GM12878 (cell line): Measurements from ENCODE around the gene CD96. TPM values are rescaled to one million over a fixed set of nuclear protein-coding genes. Genes with fewer than 3 reads are reported as not detected.
A peak's percentile ranks its signal among the peaks of the same experiment; 100 is the strongest.

Source experiments
- ATAC-seq: fragments of 200-7000 bp; cut with Tn5 transposase; 3 replicates; pipeline ENCODE4 v1.9.1; 2020; ENCODE audit warnings: mild to moderate bottlenecking, moderate library complexity
- BruUV-seq: library from RNA; stranded (reverse); fragments of 400-500 nt; replicated peaks from 2 replicates; lab custom pipeline; 2021; lab: Mats Ljungman, UMichigan
- CTCF ChIA-PET: fragments of 300-600 bp; sonication (Branson Sonifier 250); formaldehyde crosslinking; extraction: SDS; loops from one replicate; lab custom pipeline; 2021; ENCODE audit warnings: inconsistent platforms; lab: Yijun Ruan, JAX
- POLR2A ChIA-PET: fragments of 350-600 bp; formaldehyde crosslinking; extraction: SDS; loops from one replicate; lab custom pipeline; 2021; ENCODE audit warnings: inconsistent platforms; lab: Charles Lee
- RAD21 ChIA-PET: fragments of 300-600 bp; sonication (Branson Sonifier 250); formaldehyde crosslinking; loops from one replicate; lab custom pipeline; 2023; ENCODE audit warnings: antibody characterized with exemption; ENCODE audit not compliant: unreplicated experiment; lab: Charles Lee
- SMC1A ChIA-PET: fragments of 300-600 bp; sonication (Branson Sonifier 250); formaldehyde crosslinking; loops from one replicate; lab custom pipeline; 2023; ENCODE audit not compliant: unreplicated experiment, uncharacterized antibody; lab: Charles Lee
- DNase-seq: peaks from one replicate; pipeline ENCODE4 v3.0.0-alpha.2; 2011; ENCODE audit warnings: low read depth, low spot score
- FAIRE-seq: peaks from 3 replicates; lab custom pipeline; 2011; peaks lifted over from hg19 to GRCh38; lab: Jason Lieb, UNC
- H2AFZ ChIP-seq: 2 replicates; pipeline ENCODE4 v1.6.0; 2011; ENCODE audit warnings: low read depth, low read length, control low read depth; ENCODE audit not compliant: control insufficient read depth
- H3K27ac ChIP-seq: 2 replicates; pipeline ENCODE4 v1.5.1; 2011; ENCODE audit warnings: control low read depth; ENCODE audit not compliant: control insufficient read depth, insufficient read depth
- H3K27me3 ChIP-seq, 2 experiments: replicated peaks in 1 of 2; 2 replicates each; pipeline versions ENCODE4 v1.6.0 to v1.6.1; 2011; ENCODE audit warnings: low read length in 1 of 2; ENCODE audit not compliant: control insufficient read depth in 2 of 2, insufficient read depth in 2 of 2
- H3K36me3 ChIP-seq, 2 experiments: 2 replicates each; pipeline ENCODE4 v1.5.1; 2011; ENCODE audit warnings: low read length in 1 of 2; ENCODE audit not compliant: control insufficient read depth in 2 of 2, insufficient read depth in 2 of 2
- H3K4me1 ChIP-seq: 2 replicates; pipeline ENCODE4 v1.6.1; 2011; ENCODE audit warnings: mild to moderate bottlenecking, low read length, moderate library complexity, mixed read lengths; ENCODE audit not compliant: control insufficient read depth, insufficient read depth
- H3K4me2 ChIP-seq: 2 replicates; pipeline ENCODE4 v1.6.0; 2011; ENCODE audit warnings: control low read depth; ENCODE audit not compliant: control insufficient read depth, insufficient read depth
- H3K4me3 ChIP-seq: fragments of 200-600 bp; sonication (generic); 2 replicates; pipeline ENCODE4 v1.5.1; 2016
- H3K79me2 ChIP-seq: 2 replicates; pipeline ENCODE4 v1.6.0; 2011; ENCODE audit warnings: low read length; ENCODE audit not compliant: control insufficient read depth, insufficient read depth
- H3K9ac ChIP-seq: 2 replicates; pipeline ENCODE4 v1.8.0; 2011; ENCODE audit warnings: low read length, control low read depth, mixed read lengths; ENCODE audit not compliant: control insufficient read depth, insufficient read depth
- H3K9me3 ChIP-seq: replicated peaks from 3 replicates; pipeline ENCODE4 v1.5.1; 2011; ENCODE audit warnings: mild to moderate bottlenecking, low read length; ENCODE audit not compliant: control insufficient read depth, insufficient read depth
- H4K20me1 ChIP-seq: 2 replicates; pipeline ENCODE4 v1.6.0; 2011; ENCODE audit not compliant: control insufficient read depth, insufficient read depth
- CUX1 ChIP-seq: IDR thresholded peaks from 2 replicates; pipeline ENCODE4 v1.6.1; 2012; ENCODE audit warnings: improper control_type of control experiment, low read depth, low read length; ENCODE audit not compliant: insufficient replicate concordance
- NBN ChIP-seq: fragments of 450-650 bp; IDR thresholded peaks from 2 replicates; pipeline ENCODE4 v1.6.1; 2016
- whole genome bisulfite sequencing: methylation state at CpG from one replicate; pipeline ENCODE4 v1.1.6; 2016; ENCODE audit warnings: low lambda C conversion rate; ENCODE audit not compliant: insufficient replicate concordance, insufficient coverage; ENCODE audit errors: missing lambda C conversion rate; 5-methylcytosine and 5-hydroxymethylcytosine counted together
- in situ Hi-C: fragments of 300-500 bp; cut with MboI; formaldehyde crosslinking; loops from 9 replicates; pipeline ENCODE4 v1.14.3; 2018; ENCODE audit warnings: mixed read lengths
- intact Hi-C: fragments of 100-400 bp; cut with micrococcal nuclease; formaldehyde crosslinking; loops from one replicate; pipeline ENCODE4 v1.14.2; 2022; ENCODE audit not compliant: unreplicated experiment
- polyA plus RNA-seq, 11 experiments: library from polyadenylated mRNA; depleted of rRNA in 4 of 11; unstranded in 6 of 11; stranded (reverse) in 5 of 11; fragments of >200 nt; fragmentation: Nextera tagmentation in 4 of 11; fragmentation: Illumina TruSeq in 1 of 11; extraction: Ambion mirVana in 4 of 11; extraction: Trizol in 1 of 11; gene quantifications; 1 replicate in 1 of 11; 2 replicates in 10 of 11; pipeline versions ENCODE4 v1.2.1 to v1.2.3, GENCODE V29; 2011 to 2016; ENCODE audit warnings: inconsistent platforms in 2 of 11, missing spikeins in 2 of 11, low read depth in 1 of 11
- total RNA-seq, 4 experiments: library from RNA; depleted of rRNA in 3 of 4; stranded (reverse); fragments of >200 nt in 3 of 4; fragmentation: Illumina TruSeq in 1 of 4; extraction: Trizol in 1 of 4; gene quantifications; 2 replicates each; pipeline versions ENCODE4 v1.2.1 to v1.2.3, GENCODE V29; 2013 to 2021

CD96 gene
- total and polyA plus RNA-seq, 10 of the 15 experiments (the other 5 are each of a cell fraction or from before 2014, with no cell fraction given) = 0.13 to 10.1 (median 0.47) TPM

DNA sequence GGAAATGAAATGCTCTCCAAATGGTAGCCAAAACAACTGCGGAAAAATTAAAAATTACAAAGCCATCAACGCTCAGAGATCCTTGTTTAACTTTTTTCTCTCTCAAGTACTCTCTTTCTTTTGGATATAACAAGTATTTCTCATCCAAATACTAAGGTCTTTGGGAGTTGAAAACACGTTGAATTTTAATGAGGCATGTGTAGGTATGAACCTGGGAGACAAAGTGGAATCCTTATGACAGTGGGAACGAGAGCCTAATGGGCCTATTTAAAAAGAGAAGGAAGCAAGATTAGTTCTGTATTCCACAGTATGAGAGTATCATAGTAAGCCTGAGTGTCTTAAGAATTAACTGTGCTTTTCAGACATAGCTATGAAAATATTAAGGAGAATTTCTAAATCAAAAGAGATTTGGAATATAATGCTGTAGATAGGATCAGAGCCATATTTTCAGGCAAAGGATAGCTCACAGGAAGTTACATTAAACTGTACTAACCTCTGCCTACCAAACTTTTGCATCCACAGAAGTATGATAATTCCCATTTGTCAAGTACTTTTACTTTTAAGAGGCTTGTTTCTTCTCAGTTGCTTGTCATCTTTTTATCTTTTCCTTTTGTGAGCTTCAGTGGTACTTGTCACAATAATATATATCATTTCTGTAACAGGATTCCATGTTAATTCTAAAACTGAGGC, 759 bp downstream of the CD96 start:
- FAIRE-seq = no peak
- Histone ChIP-seq H3K4me1 (peaks cover 23% of the 10 kb centered on the region), H2AFZ (no peak overlapping the region), H3K4me3 (no peak overlapping the region), H4K20me1 (no peaks in the 10 kb centered on the region), H3K79me2 (no peaks in the 10 kb centered on the region), H3K36me3 (no peaks in the 10 kb centered on the region), H3K27me3 (no peaks in the 10 kb centered on the region), H3K9me3 (no peaks in the 10 kb centered on the region), H3K4me2 (no peak overlapping the region), H3K27ac (no peak overlapping the region), H3K9ac (no peak overlapping the region)
- no peak for TF ChIP-seq CUX1
- TF ChIP-seq NBN = no peak
- WGBS = 20% methylated on average over 4 of the region's 4 CpGs
- RAD21 ChIA-PET = no interaction called here
- no peak for DNase-seq
- ATAC-seq = no peak
- TSS peak; percentile 86 for BruUV-seq
- POLR2A ChIA-PET = no interaction called here
- in situ Hi-C loops (no loop called here), intact Hi-C loops (loop anchor here (10.0 kb wide), 1 partner anchor 458 kb away; no protein-coding TSS in a partner anchor)
- CTCF ChIA-PET = interaction anchor here (1.0 to 1.2 kb wide), 5 partner anchors 26 to 1228 kb away, joined by 3 read pairs; no protein-coding TSS in a partner anchor
- SMC1A ChIA-PET = no interaction called here
